HepG2 (cell line): ENCODE data around the gene RGS19. TPM values are rescaled to one million over a fixed set of nuclear protein-coding genes. Genes with fewer than 3 reads are reported as not detected.
A peak's percentile ranks its signal among the peaks of the same experiment; 100 is the strongest.

Experiments used
- ATAC-seq: fragments of 200-7000 bp; cut with Tn5 transposase; 3 replicates; pipeline ENCODE4 v1.9.1; 2020; ENCODE audit warnings: mild to moderate bottlenecking, moderate library complexity
- BruUV-seq: library from RNA; stranded (reverse); fragments of 400-500 nt; replicated peaks from 2 replicates; lab custom pipeline; 2021; lab: Mats Ljungman, UMichigan
- CTCF ChIA-PET: fragments of 300-600 bp; formaldehyde crosslinking; extraction: SDS; loops from one replicate; lab custom pipeline; 2021; ENCODE audit warnings: low total read pairs, inconsistent platforms, low intra/inter-chr PET ratio; lab: Yijun Ruan, JAX
- POLR2A ChIA-PET: fragments of 350-600 bp; sonication (Branson Sonifier 250); formaldehyde crosslinking; loops from one replicate; lab custom pipeline; 2020; ENCODE audit warnings: antibody characterized with exemption, inconsistent platforms; lab: Yijun Ruan, JAX
- DNase-seq: peaks from one replicate; pipeline ENCODE4 v3.0.0-alpha.2; 2015; ENCODE audit warnings: low spot score
- FAIRE-seq: peaks from 3 replicates; lab custom pipeline; 2011; peaks lifted over from hg19 to GRCh38; lab: Jason Lieb, UNC
- H2AFZ ChIP-seq: one replicate; pipeline ENCODE4 v1.6.1; 2011; ENCODE audit warnings: low read length, inconsistent platforms
- H3K27ac ChIP-seq: fragments of 300-600 bp; 3 replicates; pipeline ENCODE4 v1.8.0; 2011; ENCODE audit warnings: mixed run types, mild to moderate bottlenecking, mixed read lengths, low read length, inconsistent platforms; ENCODE audit not compliant: insufficient read depth; ENCODE audit errors: extremely low read length
- H3K27me3 ChIP-seq, 2 experiments: fragments of 200-600 bp in 1 of 2; 2 replicates in 1 of 2; 3 replicates in 1 of 2; pipeline versions ENCODE4 v1.6.0 to v1.8.0; 2011; ENCODE audit warnings: low read length in 2 of 2, mild to moderate bottlenecking in 2 of 2, moderate library complexity in 2 of 2, inconsistent platforms in 1 of 2; ENCODE audit not compliant: insufficient read depth in 2 of 2, control insufficient read depth in 1 of 2
- H3K36me3 ChIP-seq, 2 experiments: fragments of 200-600 bp in 1 of 2; replicated peaks in 1 of 2; 2 replicates in 1 of 2; 3 replicates in 1 of 2; pipeline versions ENCODE4 v1.5.1 to v1.8.0; 2011; ENCODE audit warnings: low read length in 2 of 2, inconsistent platforms in 1 of 2; ENCODE audit not compliant: insufficient read depth in 2 of 2, control insufficient read depth in 1 of 2
- H3K4me1 ChIP-seq: 2 replicates; pipeline ENCODE4 v1.5.1; 2012; ENCODE audit warnings: low read length, inconsistent platforms; ENCODE audit not compliant: insufficient read depth
- H3K4me2 ChIP-seq: 2 replicates; pipeline ENCODE4 v1.6.0; 2011; ENCODE audit warnings: low read depth, low read length, inconsistent platforms
- H3K4me3 ChIP-seq, 3 experiments: fragments of 200-600 bp in 1 of 3; sonication (generic), shearing (Covaris generic) in 1 of 3; replicated peaks in 1 of 3; 2 replicates each; pipeline ENCODE4 v1.5.1; 2011 to 2016; ENCODE audit warnings: low read length in 3 of 3, inconsistent platforms in 2 of 3, low read depth in 2 of 3, mild to moderate bottlenecking in 2 of 3, control low read depth in 1 of 3, mixed read lengths in 1 of 3; ENCODE audit not compliant: insufficient read depth in 1 of 3
- H3K79me2 ChIP-seq: one replicate; pipeline ENCODE4 v1.6.1; 2011; ENCODE audit warnings: low read length, inconsistent platforms; ENCODE audit not compliant: insufficient read depth
- H3K9ac ChIP-seq: 2 replicates; pipeline ENCODE4 v1.6.0; 2011; ENCODE audit warnings: mild to moderate bottlenecking, low read depth, low read length, inconsistent platforms; ENCODE audit not compliant: insufficient read depth
- H3K9me3 ChIP-seq: 2 replicates; pipeline ENCODE4 v1.5.1; 2012; ENCODE audit warnings: mild to moderate bottlenecking, low read length
- H4K20me1 ChIP-seq: 2 replicates; pipeline ENCODE4 v1.6.0; 2011; ENCODE audit warnings: inconsistent platforms, mild to moderate bottlenecking, low read length, moderate library complexity; ENCODE audit not compliant: insufficient read depth
- AKAP8 ChIP-seq: sonication (generic); formaldehyde crosslinking; IDR thresholded peaks from 2 replicates; pipeline ENCODE4 v1.5.1; 2020; ENCODE audit warnings: mild to moderate bottlenecking, missing genetic modification reagents
- JUN ChIP-seq: sonication (generic); formaldehyde crosslinking; IDR thresholded peaks from 2 replicates; pipeline ENCODE4 v1.4.0; 2020; ENCODE audit warnings: mild to moderate bottlenecking, missing genetic modification reagents
- RBFOX2 ChIP-seq: fragments of 200-400 bp; formaldehyde crosslinking; IDR thresholded peaks from 2 replicates; pipeline ENCODE4 v1.6.1; 2017; ENCODE audit warnings: low read depth, mild to moderate bottlenecking, low read length
- TCF7 ChIP-seq: sonication (generic); IDR thresholded peaks from 2 replicates; pipeline ENCODE4 v1.6.1; 2016; ENCODE audit warnings: antibody characterized with exemption, low read depth
- ZFY ChIP-seq: sonication (generic); formaldehyde crosslinking; IDR thresholded peaks from 2 replicates; pipeline ENCODE4 v1.4.0; 2020; ENCODE audit warnings: missing genetic modification reagents
- WGBS: methylation state at CpG from one replicate; pipeline ENCODE4 v1.1.6; 2017; ENCODE audit warnings: low lambda C conversion rate; 5-methylcytosine and 5-hydroxymethylcytosine counted together
- in situ Hi-C: cut with HindIII; loops from 2 replicates; pipeline ENCODE4 v1.10.0; 2017; ENCODE audit warnings: low pct_unique_long_range_greater_than_20kb; ENCODE audit not compliant: extremely low pct_ligation_motif_present
- intact Hi-C: fragments of 100-400 bp; cut with micrococcal nuclease; formaldehyde crosslinking; loops from one replicate; pipeline ENCODE4 v1.10.0; 2022; ENCODE audit not compliant: unreplicated experiment
- polyA plus RNA-seq, 8 experiments: library from polyadenylated mRNA; depleted of rRNA in 3 of 8; stranded (reverse) in 7 of 8; unstranded in 1 of 8; fragments of >200 nt; fragmentation: Illumina TruSeq in 4 of 8; extraction: Trizol in 4 of 8; gene quantifications; 2 replicates each; pipeline versions ENCODE4 v1.2.1 to v1.2.3, GENCODE V29; 2011 to 2016; ENCODE audit warnings: low read depth in 4 of 8, missing spikeins in 1 of 8, mixed read lengths in 1 of 8; ENCODE audit not compliant: insufficient read depth in 1 of 8
- total RNA-seq, 5 experiments: library from RNA; depleted of rRNA; stranded (reverse); fragments of >200 nt; fragmentation: Illumina TruSeq; extraction: Trizol; gene quantifications; 2 replicates each; pipeline ENCODE4 v1.2.3, GENCODE V29; 2016; ENCODE audit warnings: low read depth in 1 of 5
- TF ChIP-seq, protein P1 (sequence below): sonication (generic); formaldehyde crosslinking; IDR thresholded peaks from 2 replicates; pipeline ENCODE4 v1.9.0; 2021; ENCODE audit warnings: mild to moderate bottlenecking, missing genetic modification reagents
- TF ChIP-seq, protein P2 (sequence below): sonication (generic); formaldehyde crosslinking; IDR thresholded peaks from 2 replicates; pipeline ENCODE4 v1.4.0; 2020; ENCODE audit warnings: missing genetic modification reagents
- TF ChIP-seq, protein P3 (sequence below): sonication (generic); formaldehyde crosslinking; IDR thresholded peaks from 2 replicates; pipeline ENCODE4 v1.4.0; 2020; ENCODE audit warnings: mild to moderate bottlenecking, missing genetic modification reagents
- TF ChIP-seq, protein P4 (sequence below): sonication (generic); formaldehyde crosslinking; IDR thresholded peaks from 2 replicates; pipeline ENCODE4 v1.4.0; 2020; ENCODE audit warnings: mild to moderate bottlenecking, missing genetic modification reagents
- TF ChIP-seq, protein P5 (sequence below), 2 experiments: fragments of 450-650 bp in 1 of 2; sonication (generic) in 1 of 2; formaldehyde crosslinking; IDR thresholded peaks; 2 replicates each; pipeline versions ENCODE4 v1.5.0 to v1.8.0; 2020 to 2022; ENCODE audit warnings: mild to moderate bottlenecking in 1 of 2, missing genetic modification reagents in 1 of 2

RGS19 gene
- total and polyA plus RNA-seq, 2 of the 13 experiments (the other 11 are each of a cell fraction or from before 2014, with no cell fraction given), result 10.7 to 11.9 TPM

DNA sequence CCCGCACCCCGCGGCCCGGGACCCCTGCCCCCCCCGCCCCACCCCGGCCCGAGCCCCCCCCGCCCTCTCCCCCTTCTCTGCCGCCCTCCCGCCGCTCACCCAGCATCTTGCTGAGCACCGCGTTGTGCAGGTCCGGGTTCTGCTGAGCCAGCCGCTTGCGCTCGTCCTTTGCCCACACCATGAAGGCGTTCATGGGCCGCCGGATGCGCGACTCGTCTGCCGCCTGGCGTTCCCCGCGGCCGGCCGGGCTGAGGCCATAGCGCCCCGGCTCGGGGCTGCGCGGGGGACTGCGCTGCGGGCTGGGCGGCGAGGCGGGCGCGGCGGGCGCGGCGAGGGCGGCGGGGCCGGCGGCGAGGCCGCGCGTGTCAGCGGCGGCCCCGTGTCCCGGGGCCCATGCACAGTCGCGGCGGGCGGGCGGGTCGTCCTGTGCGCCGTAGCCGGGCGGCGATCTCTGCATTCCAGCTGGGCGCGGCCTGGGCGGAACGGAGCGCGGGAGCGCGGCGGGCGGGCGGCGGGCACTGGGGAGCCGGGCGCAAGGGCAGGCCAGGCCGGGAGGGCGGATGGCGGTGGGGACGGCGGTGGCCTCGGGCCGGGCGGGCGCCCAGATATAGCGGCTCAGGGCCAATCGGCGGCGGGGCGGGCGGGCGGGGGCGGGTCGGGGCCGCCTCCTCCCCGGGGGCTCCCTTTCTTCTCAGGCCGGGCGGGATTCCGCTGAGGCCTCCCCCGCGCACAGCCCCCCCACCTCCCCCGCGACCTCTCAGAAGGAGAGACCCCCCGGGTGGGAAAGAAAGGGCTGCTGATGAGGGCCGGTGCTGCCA is 30.0 kb downstream of the RGS19 start, which contains the start of gene SOX18:
SOX18 (minus strand) TSS at position 580 of the 818 bp plus-strand sequence; CDS start at position 457, 123 bp downstream.
- Histone ChIP-seq H2AFZ (no peak within 1 kb of the TSS), H3K27ac (peak within 1 kb of the TSS; percentile 68), H3K36me3 (no peaks in the 10 kb centered on the region), H4K20me1 (no peaks in the 10 kb centered on the region), H3K4me2 (peak within 1 kb of the TSS; percentile 98), H3K4me3 (peak within 1 kb of the TSS; percentile 65 to 88 (median 77)), H3K4me1 (peaks cover 69% of the 10 kb centered on the region), H3K27me3 (no peaks in the 10 kb centered on the region; a peak in 1 of 5 replicates), H3K9ac (peak within 1 kb of the TSS; percentile 79), H3K9me3 (no peaks in the 10 kb centered on the region), H3K79me2 (peaks cover 4% of the 10 kb centered on the region)
- no peak for FAIRE-seq
- intact Hi-C loops (no loop called here), in situ Hi-C loops (no loop called here)
- ATAC-seq, result peak; percentile 10
- BruUV-seq, result TSS peak; percentile 71
- DNase-seq, result no peak
- CTCF ChIA-PET, result no interaction called here
- under 1% methylated on average over 38 of the region's 111 CpGs for WGBS
- POLR2A ChIA-PET, result interaction anchor here (1.6 to 9.4 kb wide), 3 partner anchors 9 to 69 kb away, joined by 13 to 252 read pairs (median 15); partner anchors contain the start of genes C20orf204, PRPF6 and SAMD10
- TF ChIP-seq AKAP8 (CRISPR knock-in tag) (no peak), TCF7 (peak; percentile 9; the same call in 1 of the 2 replicates), JUN (CRISPR knock-in tag) (no peak), RBFOX2 (peak; percentile 81), ZFY (CRISPR knock-in tag) (peak; percentile 88)
- TF ChIP-seq, protein P1, sequence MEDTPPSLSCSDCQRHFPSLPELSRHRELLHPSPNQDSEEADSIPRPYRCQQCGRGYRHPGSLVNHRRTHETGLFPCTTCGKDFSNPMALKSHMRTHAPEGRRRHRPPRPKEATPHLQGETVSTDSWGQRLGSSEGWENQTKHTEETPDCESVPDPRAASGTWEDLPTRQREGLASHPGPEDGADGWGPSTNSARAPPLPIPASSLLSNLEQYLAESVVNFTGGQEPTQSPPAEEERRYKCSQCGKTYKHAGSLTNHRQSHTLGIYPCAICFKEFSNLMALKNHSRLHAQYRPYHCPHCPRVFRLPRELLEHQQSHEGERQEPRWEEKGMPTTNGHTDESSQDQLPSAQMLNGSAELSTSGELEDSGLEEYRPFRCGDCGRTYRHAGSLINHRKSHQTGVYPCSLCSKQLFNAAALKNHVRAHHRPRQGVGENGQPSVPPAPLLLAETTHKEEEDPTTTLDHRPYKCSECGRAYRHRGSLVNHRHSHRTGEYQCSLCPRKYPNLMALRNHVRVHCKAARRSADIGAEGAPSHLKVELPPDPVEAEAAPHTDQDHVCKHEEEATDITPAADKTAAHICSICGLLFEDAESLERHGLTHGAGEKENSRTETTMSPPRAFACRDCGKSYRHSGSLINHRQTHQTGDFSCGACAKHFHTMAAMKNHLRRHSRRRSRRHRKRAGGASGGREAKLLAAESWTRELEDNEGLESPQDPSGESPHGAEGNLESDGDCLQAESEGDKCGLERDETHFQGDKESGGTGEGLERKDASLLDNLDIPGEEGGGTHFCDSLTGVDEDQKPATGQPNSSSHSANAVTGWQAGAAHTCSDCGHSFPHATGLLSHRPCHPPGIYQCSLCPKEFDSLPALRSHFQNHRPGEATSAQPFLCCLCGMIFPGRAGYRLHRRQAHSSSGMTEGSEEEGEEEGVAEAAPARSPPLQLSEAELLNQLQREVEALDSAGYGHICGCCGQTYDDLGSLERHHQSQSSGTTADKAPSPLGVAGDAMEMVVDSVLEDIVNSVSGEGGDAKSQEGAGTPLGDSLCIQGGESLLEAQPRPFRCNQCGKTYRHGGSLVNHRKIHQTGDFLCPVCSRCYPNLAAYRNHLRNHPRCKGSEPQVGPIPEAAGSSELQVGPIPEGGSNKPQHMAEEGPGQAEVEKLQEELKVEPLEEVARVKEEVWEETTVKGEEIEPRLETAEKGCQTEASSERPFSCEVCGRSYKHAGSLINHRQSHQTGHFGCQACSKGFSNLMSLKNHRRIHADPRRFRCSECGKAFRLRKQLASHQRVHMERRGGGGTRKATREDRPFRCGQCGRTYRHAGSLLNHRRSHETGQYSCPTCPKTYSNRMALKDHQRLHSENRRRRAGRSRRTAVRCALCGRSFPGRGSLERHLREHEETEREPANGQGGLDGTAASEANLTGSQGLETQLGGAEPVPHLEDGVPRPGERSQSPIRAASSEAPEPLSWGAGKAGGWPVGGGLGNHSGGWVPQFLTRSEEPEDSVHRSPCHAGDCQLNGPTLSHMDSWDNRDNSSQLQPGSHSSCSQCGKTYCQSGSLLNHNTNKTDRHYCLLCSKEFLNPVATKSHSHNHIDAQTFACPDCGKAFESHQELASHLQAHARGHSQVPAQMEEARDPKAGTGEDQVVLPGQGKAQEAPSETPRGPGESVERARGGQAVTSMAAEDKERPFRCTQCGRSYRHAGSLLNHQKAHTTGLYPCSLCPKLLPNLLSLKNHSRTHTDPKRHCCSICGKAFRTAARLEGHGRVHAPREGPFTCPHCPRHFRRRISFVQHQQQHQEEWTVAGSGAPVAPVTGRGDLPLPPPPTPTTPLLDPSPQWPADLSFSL (CRISPR knock-in tag), result no peak
- TF ChIP-seq, protein P2, sequence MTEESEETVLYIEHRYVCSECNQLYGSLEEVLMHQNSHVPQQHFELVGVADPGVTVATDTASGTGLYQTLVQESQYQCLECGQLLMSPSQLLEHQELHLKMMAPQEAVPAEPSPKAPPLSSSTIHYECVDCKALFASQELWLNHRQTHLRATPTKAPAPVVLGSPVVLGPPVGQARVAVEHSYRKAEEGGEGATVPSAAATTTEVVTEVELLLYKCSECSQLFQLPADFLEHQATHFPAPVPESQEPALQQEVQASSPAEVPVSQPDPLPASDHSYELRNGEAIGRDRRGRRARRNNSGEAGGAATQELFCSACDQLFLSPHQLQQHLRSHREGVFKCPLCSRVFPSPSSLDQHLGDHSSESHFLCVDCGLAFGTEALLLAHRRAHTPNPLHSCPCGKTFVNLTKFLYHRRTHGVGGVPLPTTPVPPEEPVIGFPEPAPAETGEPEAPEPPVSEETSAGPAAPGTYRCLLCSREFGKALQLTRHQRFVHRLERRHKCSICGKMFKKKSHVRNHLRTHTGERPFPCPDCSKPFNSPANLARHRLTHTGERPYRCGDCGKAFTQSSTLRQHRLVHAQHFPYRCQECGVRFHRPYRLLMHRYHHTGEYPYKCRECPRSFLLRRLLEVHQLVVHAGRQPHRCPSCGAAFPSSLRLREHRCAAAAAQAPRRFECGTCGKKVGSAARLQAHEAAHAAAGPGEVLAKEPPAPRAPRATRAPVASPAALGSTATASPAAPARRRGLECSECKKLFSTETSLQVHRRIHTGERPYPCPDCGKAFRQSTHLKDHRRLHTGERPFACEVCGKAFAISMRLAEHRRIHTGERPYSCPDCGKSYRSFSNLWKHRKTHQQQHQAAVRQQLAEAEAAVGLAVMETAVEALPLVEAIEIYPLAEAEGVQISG, result 0 out of 2 replicates have a peak, but pooled peaks have one; percentile 33
- TF ChIP-seq, protein P3, sequence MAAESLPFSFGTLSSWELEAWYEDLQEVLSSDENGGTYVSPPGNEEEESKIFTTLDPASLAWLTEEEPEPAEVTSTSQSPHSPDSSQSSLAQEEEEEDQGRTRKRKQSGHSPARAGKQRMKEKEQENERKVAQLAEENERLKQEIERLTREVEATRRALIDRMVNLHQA (CRISPR knock-in tag), result no peak
- TF ChIP-seq, protein P4, sequence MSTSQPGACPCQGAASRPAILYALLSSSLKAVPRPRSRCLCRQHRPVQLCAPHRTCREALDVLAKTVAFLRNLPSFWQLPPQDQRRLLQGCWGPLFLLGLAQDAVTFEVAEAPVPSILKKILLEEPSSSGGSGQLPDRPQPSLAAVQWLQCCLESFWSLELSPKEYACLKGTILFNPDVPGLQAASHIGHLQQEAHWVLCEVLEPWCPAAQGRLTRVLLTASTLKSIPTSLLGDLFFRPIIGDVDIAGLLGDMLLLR (CRISPR knock-in tag), result peak; percentile 36; the same call in 1 of the 2 replicates
- TF ChIP-seq, protein P5, sequence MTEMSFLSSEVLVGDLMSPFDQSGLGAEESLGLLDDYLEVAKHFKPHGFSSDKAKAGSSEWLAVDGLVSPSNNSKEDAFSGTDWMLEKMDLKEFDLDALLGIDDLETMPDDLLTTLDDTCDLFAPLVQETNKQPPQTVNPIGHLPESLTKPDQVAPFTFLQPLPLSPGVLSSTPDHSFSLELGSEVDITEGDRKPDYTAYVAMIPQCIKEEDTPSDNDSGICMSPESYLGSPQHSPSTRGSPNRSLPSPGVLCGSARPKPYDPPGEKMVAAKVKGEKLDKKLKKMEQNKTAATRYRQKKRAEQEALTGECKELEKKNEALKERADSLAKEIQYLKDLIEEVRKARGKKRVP (CRISPR knock-in tag; IDR thresholded peaks at IDR 0.05), result no peak
